Mesenchymal stem cell (in vitro differentiated cells and primary cell): ENCODE measurements around the gene PRKAG1.

Source experiments
- DNase-seq: peaks from one replicate; pipeline ENCODE4 v3.0.0-alpha.2; 2013
- H2AFZ ChIP-seq: one replicate; pipeline ENCODE4 v1.6.1; 2013; ENCODE audit warnings: low read depth, mild to moderate bottlenecking, control low read depth, inconsistent platforms, low read length, moderate library complexity
- H2AK5ac ChIP-seq: 2 replicates; pipeline ENCODE4 v1.6.1; 2013; ENCODE audit warnings: low read length, moderate library complexity, mild to moderate bottlenecking, inconsistent platforms; ENCODE audit not compliant: severe bottlenecking
- H2BK120ac ChIP-seq: one replicate; pipeline ENCODE4 v1.6.1; 2013; ENCODE audit warnings: low read depth, mild to moderate bottlenecking, inconsistent platforms, low read length, moderate library complexity
- H2BK12ac ChIP-seq, 2 experiments: one replicate each; pipeline ENCODE4 v1.6.1; 2013; ENCODE audit warnings: inconsistent platforms in 2 of 2, low read length in 2 of 2, mild to moderate bottlenecking in 2 of 2, moderate library complexity in 2 of 2, control low read depth in 1 of 2
- H2BK15ac ChIP-seq: one replicate; pipeline ENCODE4 v1.6.1; 2013; ENCODE audit warnings: mild to moderate bottlenecking, low read depth, inconsistent platforms; ENCODE audit not compliant: poor library complexity, severe bottlenecking
- H2BK5ac ChIP-seq: 2 replicates; pipeline ENCODE4 v1.6.1; 2013; ENCODE audit warnings: low read depth, mild to moderate bottlenecking, low read length, control low read depth, inconsistent platforms; ENCODE audit not compliant: poor library complexity, severe bottlenecking
- H3K14ac ChIP-seq, 2 experiments: one replicate each; pipeline ENCODE4 v1.6.1; 2013; ENCODE audit warnings: inconsistent platforms in 2 of 2, low read length in 2 of 2, control low read depth in 1 of 2, mild to moderate bottlenecking in 1 of 2, moderate library complexity in 1 of 2
- H3K18ac ChIP-seq, 2 experiments: one replicate each; pipeline ENCODE4 v1.6.1; 2013; ENCODE audit warnings: inconsistent platforms in 2 of 2, low read length in 2 of 2, control low read depth in 1 of 2, low read depth in 1 of 2, mild to moderate bottlenecking in 1 of 2
- H3K23ac ChIP-seq, 2 experiments: one replicate each; pipeline ENCODE4 v1.6.1; 2013; ENCODE audit warnings: inconsistent platforms in 2 of 2, low read length in 2 of 2, mild to moderate bottlenecking in 2 of 2, moderate library complexity in 2 of 2, control low read depth in 1 of 2
- H3K27ac ChIP-seq: 2 replicates; pipeline ENCODE4 v1.5.1; 2013; ENCODE audit warnings: mild to moderate bottlenecking, moderate library complexity, low read length, control low read depth, inconsistent platforms; ENCODE audit not compliant: poor library complexity, severe bottlenecking
- H3K27me3 ChIP-seq, 2 experiments: 2 replicates each; pipeline versions ENCODE4 v1.6.1 to v1.7.0; 2013; ENCODE audit warnings: low read length in 2 of 2, mild to moderate bottlenecking in 2 of 2, moderate library complexity in 2 of 2, control low read depth in 1 of 2, inconsistent platforms in 1 of 2; ENCODE audit not compliant: control insufficient read depth in 1 of 2, insufficient read depth in 1 of 2
- H3K36me3 ChIP-seq, 2 experiments: 2 replicates each; pipeline versions ENCODE4 v1.6.1 to v1.7.0; 2013; ENCODE audit warnings: low read length in 2 of 2, control low read depth in 1 of 2, inconsistent platforms in 1 of 2, low read depth in 1 of 2, mild to moderate bottlenecking in 1 of 2; ENCODE audit not compliant: insufficient read depth in 2 of 2, control insufficient read depth in 1 of 2
- H3K4ac ChIP-seq, 2 experiments: one replicate each; pipeline ENCODE4 v1.6.1; 2013; ENCODE audit warnings: inconsistent platforms in 2 of 2, low read length in 2 of 2, mild to moderate bottlenecking in 2 of 2, moderate library complexity in 2 of 2, control low read depth in 1 of 2, low read depth in 1 of 2
- H3K4me1 ChIP-seq: 2 replicates; pipeline ENCODE4 v1.6.1; 2013; ENCODE audit warnings: low read depth, low read length, control low read depth; ENCODE audit not compliant: control insufficient read depth, insufficient read depth
- H3K4me2 ChIP-seq: 2 replicates; pipeline ENCODE4 v1.6.1; 2013; ENCODE audit warnings: low read length, mild to moderate bottlenecking, inconsistent platforms; ENCODE audit not compliant: poor library complexity, severe bottlenecking
- H3K4me3 ChIP-seq, 2 experiments: 2 replicates each; pipeline versions ENCODE4 v1.5.1 to v1.7.0; 2013; ENCODE audit warnings: low read length in 2 of 2, mild to moderate bottlenecking in 2 of 2, control low read depth in 1 of 2, low read depth in 1 of 2; ENCODE audit not compliant: insufficient read depth in 1 of 2
- H3K79me1 ChIP-seq: replicated peaks from 2 replicates; pipeline ENCODE4 v1.6.1; 2013; ENCODE audit warnings: mild to moderate bottlenecking, control low read depth, low read length, inconsistent platforms; ENCODE audit not compliant: poor library complexity, severe bottlenecking
- H3K9ac ChIP-seq: 2 replicates; pipeline ENCODE4 v1.7.0; 2013; ENCODE audit warnings: mild to moderate bottlenecking, low read length, moderate library complexity
- H3K9me3 ChIP-seq: 2 replicates; pipeline ENCODE4 v1.7.0; 2013; ENCODE audit warnings: mild to moderate bottlenecking, low read length; ENCODE audit not compliant: control insufficient read depth
- H4K8ac ChIP-seq: one replicate; pipeline ENCODE4 v1.6.1; 2013; ENCODE audit warnings: inconsistent platforms, mild to moderate bottlenecking, low read length, moderate library complexity
- H4K91ac ChIP-seq: one replicate; pipeline ENCODE4 v1.6.1; 2013; ENCODE audit warnings: mild to moderate bottlenecking, low read length, inconsistent platforms
- WGBS: methylation state at CpG from one replicate; pipeline ENCODE4 v1.1.7; 2013; ENCODE audit warnings: mixed read lengths; 5-methylcytosine and 5-hydroxymethylcytosine counted together

PRKAG1 gene

GRCh38 chr12:49022558-49023178 is 4.1 kb upstream of the PRKAG1 start:
- no peak overlapping the region for H2BK5ac ChIP-seq
- no peak overlapping the region for H3K14ac ChIP-seq
- H2BK120ac ChIP-seq = no peak overlapping the region
- H3K18ac ChIP-seq = no peak overlapping the region
- H3K4me2 ChIP-seq = no peak overlapping the region
- no peaks in the 10 kb centered on the region for H3K27me3 ChIP-seq
- no peaks in the 10 kb centered on the region for H3K9me3 ChIP-seq
- H3K79me1 ChIP-seq = peaks cover 19% of the 10 kb centered on the region
- no peak overlapping the region for H3K23ac ChIP-seq
- no peak overlapping the region for H2AFZ ChIP-seq
- H3K36me3 ChIP-seq = peaks cover 64 to 66% of the 10 kb centered on the region in 2 experiments
- no peak overlapping the region for H3K4ac ChIP-seq
- no peak for DNase-seq
- no peak overlapping the region for H4K91ac ChIP-seq
- H3K4me3 ChIP-seq = no peak overlapping the region
- no peak overlapping the region for H4K8ac ChIP-seq
- H2AK5ac ChIP-seq = no peak overlapping the region
- WGBS = 96% methylated on average over 14 of the region's 15 CpGs
- no peak overlapping the region for H3K9ac ChIP-seq
- no peak overlapping the region for H2BK12ac ChIP-seq
- H3K27ac ChIP-seq = no peak overlapping the region
- H3K4me1 ChIP-seq = peaks cover 1% of the 10 kb centered on the region
- no peak overlapping the region for H2BK15ac ChIP-seq

GRCh38 chr12:49021292-49021915 is 2.8 kb upstream of the PRKAG1 start:
- Histone ChIP-seq H3K36me3 (peaks cover 51 to 53% of the 10 kb centered on the region in 2 experiments), H2AFZ (no peak overlapping the region), H2AK5ac (no peak overlapping the region), H3K27ac (no peak overlapping the region), H3K9me3 (no peaks in the 10 kb centered on the region), H2BK120ac (no peak overlapping the region), H3K4me2 (no peak overlapping the region), H3K4me3 (no peak overlapping the region), H3K4me1 (peaks cover 5% of the 10 kb centered on the region), H2BK5ac (no peak overlapping the region), H3K23ac (no peak overlapping the region), H3K79me1 (peaks cover 19% of the 10 kb centered on the region), H3K27me3 (no peaks in the 10 kb centered on the region), H2BK15ac (no peak overlapping the region), H3K18ac (no peak overlapping the region), H4K91ac (no peak overlapping the region), H3K14ac (no peak overlapping the region), H3K9ac (no peak overlapping the region), H3K4ac (no peak overlapping the region), H2BK12ac (no peak overlapping the region), H4K8ac (no peak overlapping the region)
- 90% methylated on average over 7 of the region's 11 CpGs for WGBS
- DNase-seq = no peak

DNA sequence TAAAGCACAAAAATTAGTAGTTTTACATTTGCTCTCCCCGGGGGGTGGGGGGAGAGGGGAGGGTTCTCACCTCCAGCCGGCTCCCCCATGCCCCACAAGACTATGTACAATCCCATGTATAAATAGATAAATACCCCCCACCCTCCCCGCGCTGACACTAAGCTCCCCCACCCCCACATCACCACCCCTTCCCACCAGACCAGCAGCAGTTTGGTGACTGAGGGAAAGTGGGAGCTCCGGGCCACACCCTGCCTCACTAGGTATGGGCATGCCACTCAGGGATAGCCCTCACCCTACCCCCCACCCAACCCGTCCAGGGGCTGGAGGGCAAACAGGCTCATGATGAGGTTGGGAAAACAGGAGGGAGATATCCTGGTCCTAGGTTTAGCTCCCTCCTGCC is 1.9 kb upstream of the PRKAG1 start:
- H3K23ac ChIP-seq = no peak overlapping the region
- H3K4me3 ChIP-seq = no peak overlapping the region
- H3K18ac ChIP-seq = no peak overlapping the region
- H2AFZ ChIP-seq = no peak overlapping the region
- no peak overlapping the region for H3K9ac ChIP-seq
- no peaks in the 10 kb centered on the region for H3K9me3 ChIP-seq
- peaks cover 25% of the 10 kb centered on the region for H3K79me1 ChIP-seq
- H3K4me1 ChIP-seq = peaks cover 5% of the 10 kb centered on the region
- no peaks in the 10 kb centered on the region for H3K27me3 ChIP-seq
- H3K4ac ChIP-seq = no peak overlapping the region
- H4K91ac ChIP-seq = no peak overlapping the region
- H3K14ac ChIP-seq = no peak overlapping the region
- DNase-seq = no peak
- H2AK5ac ChIP-seq = no peak overlapping the region
- H2BK120ac ChIP-seq = no peak overlapping the region
- H3K27ac ChIP-seq = no peak overlapping the region
- H2BK12ac ChIP-seq = no peak overlapping the region
- no peak overlapping the region for H2BK5ac ChIP-seq
- H4K8ac ChIP-seq = no peak overlapping the region
- H3K4me2 ChIP-seq = no peak overlapping the region
- 100% methylated on average over 1 of the region's 6 CpGs for WGBS
- H2BK15ac ChIP-seq = no peak overlapping the region
- H3K36me3 ChIP-seq = peaks cover 42 to 47% of the 10 kb centered on the region in 2 experiments

DNA sequence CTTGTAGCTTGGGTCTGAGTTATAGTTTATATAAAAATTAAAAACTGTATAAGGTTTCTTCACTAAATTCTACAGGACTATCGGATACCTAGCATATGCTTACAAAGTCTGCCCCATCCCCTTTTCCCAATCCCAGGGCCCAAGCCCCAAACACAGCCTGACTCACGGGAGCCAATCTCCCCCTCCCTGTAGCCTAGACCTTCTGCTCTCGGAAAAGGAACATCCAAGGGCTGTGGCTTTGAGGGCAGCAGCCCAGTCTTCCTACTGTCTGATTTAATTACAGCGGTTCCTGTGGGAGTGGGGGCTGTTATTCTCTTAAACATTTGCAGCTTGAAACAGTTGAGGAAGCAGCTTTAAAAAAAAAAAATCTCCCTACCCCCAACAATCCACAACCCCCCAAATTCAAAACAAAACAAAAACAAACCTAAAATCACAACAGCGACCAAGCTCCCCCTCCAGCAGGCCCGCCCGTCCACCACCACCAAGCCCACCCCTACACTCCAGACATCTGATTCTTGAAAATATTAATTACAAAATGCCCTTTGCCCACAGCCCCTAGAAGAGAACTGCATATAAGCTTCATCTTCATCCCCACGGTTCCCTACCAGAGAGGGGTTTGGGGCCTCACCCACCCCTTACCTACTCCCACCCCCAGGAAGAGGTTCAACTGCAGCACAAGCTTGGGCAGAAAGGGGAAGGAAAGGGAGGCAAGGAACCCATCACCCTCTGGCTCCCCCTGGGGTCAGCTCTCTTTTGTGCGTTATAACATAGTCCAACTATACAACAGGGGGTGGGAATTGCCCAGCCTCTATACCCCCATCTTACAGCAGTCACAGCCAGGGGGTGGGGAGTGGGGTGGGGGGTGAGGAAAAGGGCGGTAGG is 1.1 kb upstream of the PRKAG1 start:
- Histone ChIP-seq H3K23ac (no peak overlapping the region), H2BK12ac (no peak overlapping the region), H4K8ac (peak overlapping the region; percentile 45), H3K27me3 (no peaks in the 10 kb centered on the region), H4K91ac (no peak overlapping the region), H3K4me1 (peaks cover 5% of the 10 kb centered on the region), H3K27ac (no peak overlapping the region), H3K4ac (no peak overlapping the region), H2BK5ac (no peak overlapping the region), H2BK120ac (peak overlapping the region; percentile 59), H3K9me3 (no peaks in the 10 kb centered on the region), H3K4me3 (no peak overlapping the region), H2BK15ac (no peak overlapping the region), H3K4me2 (no peak overlapping the region), H2AK5ac (peak overlapping the region; percentile 51), H2AFZ (no peak overlapping the region), H3K14ac (no peak overlapping the region), H3K36me3 (peaks cover 34 to 42% of the 10 kb centered on the region in 2 experiments), H3K18ac (no peak overlapping the region), H3K79me1 (peaks cover 26% of the 10 kb centered on the region), H3K9ac (peak overlapping the region; percentile 98)
- 84% methylated on average over 6 of the region's 10 CpGs for WGBS
- DNase-seq = peak; percentile 53
